PC-9 (cell line): Measurements from ENCODE around the gene LSMEM2. TPM values are rescaled to one million over a fixed set of nuclear protein-coding genes. Genes with fewer than 3 reads are reported as not detected.

Experiments
- BruUV-seq: library from RNA; stranded (reverse); fragments of 400-500 nt; replicated peaks from 2 replicates; lab custom pipeline; 2021; lab: Mats Ljungman, UMichigan
- CTCF ChIA-PET: fragments of 300-600 bp; sonication (Branson Sonifier 250); formaldehyde crosslinking; loops from one replicate; lab custom pipeline; 2022; ENCODE audit warnings: antibody characterized with exemption; lab: Charles Lee
- POLR2A ChIA-PET: fragments of 300-600 bp; sonication (Branson Sonifier 250); formaldehyde crosslinking; loops from one replicate; lab custom pipeline; 2022; ENCODE audit warnings: antibody characterized with exemption; ENCODE audit not compliant: unreplicated experiment; lab: Charles Lee
- DNase-seq, 2 experiments: peaks; one replicate each; pipeline versions ENCODE4 v3.0.0 to v3.0.0-alpha.2; 2015 to 2022; ENCODE audit warnings: mixed read lengths in 1 of 2
- H2AFZ ChIP-seq: fragments of 200-600 bp; sonication (generic); 2 replicates; pipeline ENCODE4 v1.8.1; 2017; ENCODE audit warnings: antibody characterized with exemption
- H3F3A ChIP-seq: fragments of 200-600 bp; sonication (generic); 2 replicates; pipeline ENCODE4 v1.8.1; 2017; ENCODE audit warnings: antibody characterized with exemption, mild to moderate bottlenecking, low read depth; ENCODE audit not compliant: insufficient read depth
- H3K27ac ChIP-seq: fragments of 200-600 bp; sonication (generic); 2 replicates; pipeline ENCODE4 v1.6.1; 2016; ENCODE audit warnings: mixed run types
- H3K27me3 ChIP-seq: fragments of 200-600 bp; sonication (generic); 2 replicates; pipeline ENCODE4 v1.6.1; 2016; ENCODE audit warnings: low read depth, mixed run types; ENCODE audit not compliant: insufficient read depth
- H3K36me3 ChIP-seq: fragments of 200-600 bp; sonication (generic); 2 replicates; pipeline ENCODE4 v1.6.1; 2016; ENCODE audit warnings: low read depth, mixed run types
- H3K4me1 ChIP-seq: fragments of 200-600 bp; sonication (generic); replicated peaks from 2 replicates; pipeline ENCODE4 v1.6.1; 2016; ENCODE audit warnings: mixed run types; ENCODE audit not compliant: insufficient read depth
- H3K4me2 ChIP-seq: fragments of 200-600 bp; sonication (generic); 2 replicates; pipeline ENCODE4 v1.6.1; 2017; ENCODE audit warnings: mixed run types
- H3K4me3 ChIP-seq: fragments of 200-600 bp; sonication (generic); 2 replicates; pipeline ENCODE4 v1.6.1; 2016; ENCODE audit warnings: mixed run types
- H3K79me2 ChIP-seq: fragments of 200-600 bp; sonication (generic); 2 replicates; pipeline ENCODE4 v1.6.1; 2017; ENCODE audit warnings: low read depth, mixed run types
- H3K9me2 ChIP-seq: fragments of 200-600 bp; sonication (generic); 2 replicates; pipeline ENCODE4 v1.8.1; 2017; ENCODE audit warnings: mild to moderate bottlenecking; ENCODE audit not compliant: insufficient read depth
- H3K9me3 ChIP-seq: fragments of 200-600 bp; sonication (generic); 2 replicates; pipeline ENCODE4 v1.8.1; 2016; ENCODE audit warnings: low read depth; ENCODE audit not compliant: insufficient read depth
- H4K20me1 ChIP-seq: fragments of 200-600 bp; sonication (generic); 2 replicates; pipeline ENCODE4 v1.8.1; 2017; ENCODE audit not compliant: insufficient read depth
- EZH2 ChIP-seq: fragments of 200-600 bp; sonication (generic); IDR thresholded peaks from 2 replicates; pipeline ENCODE4 v1.8.0; 2017; ENCODE audit warnings: antibody characterized with exemption, low read depth
- intact Hi-C: fragments of 100-400 bp; cut with micrococcal nuclease; formaldehyde crosslinking; loops from one replicate; pipeline ENCODE4 v1.10.0; 2022; ENCODE audit not compliant: unreplicated experiment
- total RNA-seq: library from RNA; stranded (reverse); gene quantifications from 2 replicates; pipeline ENCODE4 v1.2.3, GENCODE V29; 2021
- TF ChIP-seq, protein P1 (sequence below): fragments of 200-600 bp; sonication (generic); conservative IDR thresholded peaks from 2 replicates; pipeline ENCODE4 v1.6.1; 2017; ENCODE audit warnings: mixed run types, antibody characterized with exemption, mild to moderate bottlenecking, moderate library complexity

Gene LSMEM2
- total RNA-seq, 1 experiment from 2014 or later: 0.55 TPM

DNA sequence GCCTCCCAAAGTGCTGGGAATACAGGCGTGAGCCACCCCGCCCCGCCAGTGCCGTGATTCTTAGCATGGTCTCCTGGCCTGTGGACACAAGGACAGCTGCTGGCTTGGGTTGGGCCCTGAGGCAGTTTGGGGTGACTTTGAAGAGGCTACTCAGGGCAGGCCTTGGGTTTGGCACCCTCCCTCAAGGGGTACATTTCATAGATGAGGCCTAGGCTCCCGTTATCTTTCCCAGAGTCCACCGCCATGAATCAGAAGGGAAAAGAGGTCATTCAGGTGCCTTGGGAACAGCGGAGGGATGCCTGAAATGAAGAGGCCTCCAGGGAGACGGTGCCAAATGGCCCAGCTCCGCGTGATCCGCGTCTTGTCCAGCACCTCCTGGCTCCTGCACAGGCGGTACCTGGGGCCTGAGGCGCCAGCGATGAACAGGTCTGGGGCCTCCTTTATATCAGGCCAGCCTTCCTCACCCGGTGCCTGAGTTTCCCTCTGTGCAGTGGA, 33.6 kb upstream of the LSMEM2 start:
- H3K9me2 ChIP-seq: no peaks in the 10 kb centered on the region
- H3K4me1 ChIP-seq: peaks cover 33% of the 10 kb centered on the region
- no peaks in the 10 kb centered on the region; the same call in 1 of the 2 replicates for H4K20me1 ChIP-seq
- no peaks in the 10 kb centered on the region for H3K27me3 ChIP-seq
- H3K27ac ChIP-seq: no peak overlapping the region
- H3K4me3 ChIP-seq: no peak overlapping the region
- peaks cover 18% of the 10 kb centered on the region for H3K79me2 ChIP-seq
- no TSS peak for BruUV-seq
- ChIA-PET CTCF (no interaction called here), POLR2A (no interaction called here)
- no peaks in the 10 kb centered on the region for H3K36me3 ChIP-seq
- no peaks in the 10 kb centered on the region for H3K9me3 ChIP-seq
- no peak overlapping the region for H2AFZ ChIP-seq
- H3K4me2 ChIP-seq: no peak overlapping the region
- no peak for TF ChIP-seq EZH2
- peaks cover 31% of the 10 kb centered on the region for H3F3A ChIP-seq
- intact Hi-C loops: no loop called here
- no peak for DNase-seq

DNA sequence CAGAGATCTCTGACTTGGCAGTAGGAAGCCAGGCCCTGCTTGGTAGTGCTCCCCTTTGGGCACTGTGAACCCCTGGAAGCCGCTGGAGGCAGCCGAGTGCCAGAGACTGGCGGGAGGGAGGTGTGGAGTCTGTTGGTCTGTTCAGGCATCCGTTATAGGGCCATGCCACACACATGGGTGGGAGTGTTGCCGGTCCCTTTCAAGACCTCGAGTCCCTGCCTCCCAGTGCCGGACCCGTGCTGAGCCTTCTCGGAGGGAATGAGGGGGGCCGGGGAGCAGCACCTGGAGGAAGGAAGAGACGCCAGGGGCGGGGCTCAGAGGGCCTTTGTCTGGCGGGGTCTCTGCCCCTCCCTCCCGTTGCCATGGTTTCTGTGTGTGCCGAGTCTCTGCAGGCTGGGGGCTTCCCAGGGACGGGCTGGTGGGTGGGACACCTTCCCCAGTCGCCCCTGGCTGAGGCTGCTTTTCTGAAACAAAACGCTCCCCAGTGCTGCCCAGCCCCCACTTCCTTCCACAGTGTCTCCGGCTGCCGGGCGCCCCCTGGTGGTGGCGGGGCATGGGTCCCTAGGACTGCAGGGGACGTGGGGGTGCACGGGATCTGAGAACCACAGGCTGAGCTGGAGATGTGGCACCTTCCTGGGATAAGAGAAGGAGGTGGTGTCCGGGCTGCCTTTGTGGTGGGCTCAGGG, 32.9 kb upstream of the LSMEM2 start:
- intact Hi-C loops: loop anchor here (1.0 kb wide), 1 partner anchor 19 kb away; no protein-coding TSS in a partner anchor
- H3K36me3 ChIP-seq: no peaks in the 10 kb centered on the region
- peak overlapping the region; percentile 84 for H3K27ac ChIP-seq
- peaks cover 31% of the 10 kb centered on the region for H3F3A ChIP-seq
- H3K4me1 ChIP-seq: peaks cover 33% of the 10 kb centered on the region
- POLR2A ChIA-PET: interaction anchor here (0.8 to 1.1 kb wide), 3 partner anchors 10 to 91 kb away, joined by 3 to 10 read pairs (median 5); partner anchors contain the start of gene GNAI2
- H3K79me2 ChIP-seq: peaks cover 20% of the 10 kb centered on the region
- DNase-seq: peak; percentile 64 to 91
- H3K4me2 ChIP-seq: peak overlapping the region; percentile 64
- H2AFZ ChIP-seq: peak overlapping the region; percentile 58; the same call in 1 of the 2 replicates
- CTCF ChIA-PET: interaction anchor here (0.6 to 1.4 kb wide), 11 partner anchors 8 to 71 kb away, joined by 3 to 22 read pairs (median 5); partner anchors contain the start of genes GNAI2, HYAL3 and NAA80
- peak overlapping the region; percentile 6; the same call in 1 of the 2 replicates for H3K4me3 ChIP-seq
- no peaks in the 10 kb centered on the region for H3K9me2 ChIP-seq
- TF ChIP-seq EZH2: no peak
- TF ChIP-seq, protein P1, sequence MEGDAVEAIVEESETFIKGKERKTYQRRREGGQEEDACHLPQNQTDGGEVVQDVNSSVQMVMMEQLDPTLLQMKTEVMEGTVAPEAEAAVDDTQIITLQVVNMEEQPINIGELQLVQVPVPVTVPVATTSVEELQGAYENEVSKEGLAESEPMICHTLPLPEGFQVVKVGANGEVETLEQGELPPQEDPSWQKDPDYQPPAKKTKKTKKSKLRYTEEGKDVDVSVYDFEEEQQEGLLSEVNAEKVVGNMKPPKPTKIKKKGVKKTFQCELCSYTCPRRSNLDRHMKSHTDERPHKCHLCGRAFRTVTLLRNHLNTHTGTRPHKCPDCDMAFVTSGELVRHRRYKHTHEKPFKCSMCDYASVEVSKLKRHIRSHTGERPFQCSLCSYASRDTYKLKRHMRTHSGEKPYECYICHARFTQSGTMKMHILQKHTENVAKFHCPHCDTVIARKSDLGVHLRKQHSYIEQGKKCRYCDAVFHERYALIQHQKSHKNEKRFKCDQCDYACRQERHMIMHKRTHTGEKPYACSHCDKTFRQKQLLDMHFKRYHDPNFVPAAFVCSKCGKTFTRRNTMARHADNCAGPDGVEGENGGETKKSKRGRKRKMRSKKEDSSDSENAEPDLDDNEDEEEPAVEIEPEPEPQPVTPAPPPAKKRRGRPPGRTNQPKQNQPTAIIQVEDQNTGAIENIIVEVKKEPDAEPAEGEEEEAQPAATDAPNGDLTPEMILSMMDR: peak; percentile 96
- H3K27me3 ChIP-seq: no peaks in the 10 kb centered on the region
- no TSS peak for BruUV-seq
- no peaks in the 10 kb centered on the region for H3K9me3 ChIP-seq
- no peaks in the 10 kb centered on the region; the same call in 1 of the 2 replicates for H4K20me1 ChIP-seq

DNA sequence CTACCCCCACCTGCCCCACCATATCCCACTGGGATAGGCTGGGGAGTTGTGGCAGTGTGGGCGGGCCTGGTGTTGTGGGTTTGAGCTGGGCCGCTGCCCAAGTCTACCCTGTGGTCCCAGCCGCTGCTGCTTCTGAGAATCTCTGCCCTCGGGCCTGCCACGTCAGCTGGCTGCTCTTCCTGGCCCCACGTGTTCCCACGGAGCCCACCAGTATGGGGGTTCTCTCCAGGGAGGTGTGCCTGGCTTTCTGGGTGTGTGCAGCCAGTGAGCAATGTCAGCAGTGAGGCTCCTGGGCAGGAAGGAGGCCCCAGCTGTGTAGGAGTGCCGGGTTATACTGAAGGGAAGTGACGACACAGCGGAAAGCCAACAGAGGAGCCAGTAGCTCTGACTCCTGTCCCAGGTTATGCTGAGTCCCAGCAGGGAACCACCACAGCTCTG, 32.4 kb upstream of the LSMEM2 start:
- peak overlapping the region; percentile 6; the same call in 1 of the 2 replicates for H3K4me3 ChIP-seq
- ChIA-PET POLR2A (interaction anchor here (0.8 to 1.1 kb wide), 3 partner anchors 11 to 91 kb away, joined by 3 to 10 read pairs (median 5); partner anchors contain the start of gene GNAI2), CTCF (interaction anchor here (0.6 to 1.4 kb wide), 12 partner anchors 8 to 106 kb away, joined by 3 to 22 read pairs (median 4); partner anchors contain the start of genes GNAI2, HYAL3 and NAA80)
- no peaks in the 10 kb centered on the region; the same call in 1 of the 2 replicates for H4K20me1 ChIP-seq
- no peaks in the 10 kb centered on the region for H3K9me2 ChIP-seq
- H2AFZ ChIP-seq: peak overlapping the region; percentile 58; the same call in 1 of the 2 replicates
- no TSS peak for BruUV-seq
- peaks cover 31% of the 10 kb centered on the region for H3F3A ChIP-seq
- TF ChIP-seq, protein P1: peak; percentile 40; the same call in 1 of the 2 replicates
- TF ChIP-seq EZH2: no peak
- intact Hi-C loops: loop anchor here (1.0 kb wide), 1 partner anchor 19 kb away; no protein-coding TSS in a partner anchor
- peaks cover 33% of the 10 kb centered on the region for H3K4me1 ChIP-seq
- peaks cover 20% of the 10 kb centered on the region for H3K79me2 ChIP-seq
- H3K27me3 ChIP-seq: no peaks in the 10 kb centered on the region
- no peaks in the 10 kb centered on the region for H3K9me3 ChIP-seq
- DNase-seq: peak; percentile 80 to 86
- peak overlapping the region; percentile 64 for H3K4me2 ChIP-seq
- no peaks in the 10 kb centered on the region for H3K36me3 ChIP-seq
- H3K27ac ChIP-seq: peak overlapping the region; percentile 84
